Endothelial cell (in vitro differentiated cells): ENCODE measurements around the gene MYBBP1A. TPM values are rescaled to one million over a fixed set of nuclear protein-coding genes. Genes with fewer than 3 reads are reported as not detected.
"Not testable (repeated sequence)": the region's sequence is repeated elsewhere in the genome, so short reads cannot be mapped to it uniquely, and the experiment has no call there.

ENCODE experiments used
- DNase-seq: peaks from one replicate; pipeline ENCODE4 v3.0.0; 2021; ENCODE audit warnings: low spot score
- H3K27ac Mint-ChIP-seq: one replicate; pipeline ENCODE4 v1.8.0; 2021; ENCODE audit warnings: mixed read lengths, inconsistent platforms; ENCODE audit not compliant: unreplicated experiment
- H3K27me3 Mint-ChIP-seq: one replicate; pipeline ENCODE4 v1.8.0; 2021; ENCODE audit warnings: mild to moderate bottlenecking, moderate library complexity, mixed read lengths, inconsistent platforms; ENCODE audit not compliant: unreplicated experiment
- H3K36me3 Mint-ChIP-seq: one replicate; pipeline ENCODE4 v1.8.0; 2021; ENCODE audit warnings: mild to moderate bottlenecking, low read depth, mixed read lengths, inconsistent platforms; ENCODE audit not compliant: unreplicated experiment
- H3K4me1 Mint-ChIP-seq: one replicate; pipeline ENCODE4 v1.8.0; 2021; ENCODE audit warnings: mild to moderate bottlenecking, mixed read lengths, inconsistent platforms; ENCODE audit not compliant: unreplicated experiment
- H3K4me3 Mint-ChIP-seq: one replicate; pipeline ENCODE4 v1.8.0; 2021; ENCODE audit warnings: mild to moderate bottlenecking, mixed read lengths, inconsistent platforms; ENCODE audit not compliant: unreplicated experiment
- H3K9me3 Mint-ChIP-seq: one replicate; pipeline ENCODE4 v1.8.0; 2021; ENCODE audit warnings: mixed read lengths, inconsistent platforms; ENCODE audit not compliant: unreplicated experiment
- CTCF ChIP-seq: fragments of 200-600 bp; sonication (generic); IDR thresholded peaks from one replicate; pipeline ENCODE4 v1.5.0; 2021; ENCODE audit warnings: antibody characterized with exemption; ENCODE audit not compliant: unreplicated experiment
- total RNA-seq: library from RNA; stranded (reverse); fragmentation: NEBNext Ultra II Directional; extraction: Animal tissue kit (Norgen Biotek cat#: 25700); gene quantifications from one replicate; pipeline ENCODE4 v1.2.1, GENCODE V29; 2021; ENCODE audit not compliant: unreplicated experiment

Gene MYBBP1A
- total RNA-seq, 1 donor from 2014 or later, result 32.4 TPM

- H3K4me1 Mint-ChIP-seq, result peaks cover 9% of the 10 kb centered on the region
- peaks cover 25% of the 10 kb centered on the region for H3K27me3 Mint-ChIP-seq
- no peak overlapping the region for H3K27ac Mint-ChIP-seq
- DNase-seq, result no peak
- no peak overlapping the region for H3K4me3 Mint-ChIP-seq
- no peaks in the 10 kb centered on the region for H3K9me3 Mint-ChIP-seq
- TF ChIP-seq CTCF, result no peak
- no peaks in the 10 kb centered on the region for H3K36me3 Mint-ChIP-seq
Measured at GRCh38 chr17:4582101-4582501, 26.9 kb upstream of the MYBBP1A start.

GRCh38 chr17:4580291-4580690 lies 25.1 kb upstream of the MYBBP1A start:
- Mint-ChIP-seq H3K36me3 (no peaks in the 10 kb centered on the region), H3K27ac (no peak overlapping the region), H3K9me3 (no peaks in the 10 kb centered on the region), H3K27me3 (peaks cover 12% of the 10 kb centered on the region), H3K4me3 (no peak overlapping the region), H3K4me1 (peaks cover 11% of the 10 kb centered on the region)
- no peak for TF ChIP-seq CTCF
- DNase-seq, result no peak

- H3K27me3 Mint-ChIP-seq, result peaks cover 12% of the 10 kb centered on the region
- DNase-seq, result no peak
- no peak overlapping the region for H3K27ac Mint-ChIP-seq
- TF ChIP-seq CTCF, result no peak
- H3K36me3 Mint-ChIP-seq, result no peaks in the 10 kb centered on the region
- no peak overlapping the region for H3K4me3 Mint-ChIP-seq
- no peaks in the 10 kb centered on the region for H3K9me3 Mint-ChIP-seq
- peaks cover 11% of the 10 kb centered on the region for H3K4me1 Mint-ChIP-seq
Measured at GRCh38 chr17:4579678-4580077, 24.5 kb upstream of the MYBBP1A start.

GRCh38 chr17:4578349-4578748 lies 23.2 kb upstream of the MYBBP1A start:
- not testable (repeated sequence) for H3K4me3 Mint-ChIP-seq, DNase-seq, H3K9me3 Mint-ChIP-seq, H3K36me3 Mint-ChIP-seq, H3K4me1 Mint-ChIP-seq, H3K27ac Mint-ChIP-seq, H3K27me3 Mint-ChIP-seq

GRCh38 chr17:4577386-4577993 lies 22.3 kb upstream of the MYBBP1A start:
- no peak for TF ChIP-seq CTCF
- H3K27ac Mint-ChIP-seq, result no peak overlapping the region

More at GRCh38 chr17:4577386-4577993, 22.3 kb upstream of the MYBBP1A start:
- Mint-ChIP-seq H3K36me3 (no peaks in the 10 kb centered on the region), H3K9me3 (no peaks in the 10 kb centered on the region), H3K4me1 (peaks cover 9% of the 10 kb centered on the region), H3K4me3 (no peak overlapping the region), H3K27me3 (peaks cover 7% of the 10 kb centered on the region)
- no peak for DNase-seq
